Peyer's patch (tissue), 4 donors: Measurements from ENCODE around the gene MMP10. TPM values are rescaled to one million over a fixed set of nuclear protein-coding genes. Genes with fewer than 3 reads are reported as not detected.

ENCODE experiments used
- DNase-seq, 3 donors: peaks; one replicate each; pipeline ENCODE4 v3.0.0-alpha.2; 2017 to 2019
- H3K27ac ChIP-seq, 4 donors: fragments of 200-600 bp; sonication (generic); one replicate each; pipeline ENCODE4 v1.5.1; 2016 to 2019
- H3K27me3 ChIP-seq, 2 donors: fragments of 200-600 bp; sonication (generic); one replicate each; pipeline ENCODE4 v1.5.1; 2019
- H3K36me3 ChIP-seq, 3 donors: fragments of 200-600 bp; sonication (generic); one replicate each; pipeline ENCODE4 v1.5.1; 2016 to 2019
- H3K4me1 ChIP-seq, 4 donors: fragments of 200-600 bp; sonication (generic); one replicate each; pipeline ENCODE4 v1.5.1; 2016 to 2019
- H3K4me3 ChIP-seq, 4 donors: fragments of 200-600 bp; sonication (generic); 1 replicate in 3 of 4; 2 replicates in 1 of 4; pipeline ENCODE4 v1.5.1; 2016 to 2019; ENCODE audit warnings: mild to moderate bottlenecking in 1 of 4
- H3K9me3 ChIP-seq, 4 donors: fragments of 200-600 bp; sonication (generic); one replicate each; pipeline ENCODE4 v1.5.1; 2016 to 2019; ENCODE audit warnings: mild to moderate bottlenecking in 1 of 4
- CTCF ChIP-seq, 6 experiments: fragments of 450-650 bp in 4 of 6; fragments of 200-600 bp in 2 of 6; sonication (generic) in 1 of 6; IDR thresholded peaks; one replicate each; pipeline ENCODE4 v1.5.1; 2017 to 2019; ENCODE audit warnings: antibody characterized with exemption in 6 of 6, mild to moderate bottlenecking in 3 of 6, moderate library complexity in 1 of 6
- POLR2A ChIP-seq, 2 donors: fragments of 450-650 bp; IDR thresholded peaks; one replicate each; pipeline ENCODE4 v1.5.1; 2017; ENCODE audit warnings: antibody characterized with exemption in 2 of 2, mild to moderate bottlenecking in 2 of 2, moderate library complexity in 2 of 2
- total RNA-seq, 4 donors: library from RNA; depleted of rRNA; stranded (reverse); fragments of >200 nt; gene quantifications; one replicate each; pipeline ENCODE4 v1.1.0, GENCODE V29; 2016

The MMP10 gene
- total RNA-seq, 4 donors from 2014 or later: 0.54 TPM; not detected in 3

- no peaks in the 10 kb centered on the region for H3K36me3 ChIP-seq
- H3K9me3 ChIP-seq: no peaks in the 10 kb centered on the region
- no peaks in the 10 kb centered on the region for H3K27me3 ChIP-seq
- no peak for TF ChIP-seq CTCF (IDR thresholded peaks at IDR 0.05)
- no peak for TF ChIP-seq POLR2A (IDR thresholded peaks at IDR 0.05)
- H3K4me1 ChIP-seq: no peaks in the 10 kb centered on the region
- no peak overlapping the region for H3K4me3 ChIP-seq
- no peak for DNase-seq
- no peak overlapping the region for H3K27ac ChIP-seq
Observed at GRCh38 chr11:102783720-102784119, 3.3 kb upstream of the MMP10 start.

GRCh38 chr11:102783016-102783415 is 2.6 kb upstream of the MMP10 start:
- Histone ChIP-seq H3K27me3 (no peaks in the 10 kb centered on the region), H3K4me3 (no peak overlapping the region)

GRCh38 chr11:102781676-102782075 is 1.2 kb upstream of the MMP10 start:
- no peaks in the 10 kb centered on the region for H3K27me3 ChIP-seq
- no peak overlapping the region for H3K27ac ChIP-seq
- no peaks in the 10 kb centered on the region for H3K4me1 ChIP-seq
- no peak overlapping the region for H3K4me3 ChIP-seq
- no peak for DNase-seq
- TF ChIP-seq POLR2A (IDR thresholded peaks at IDR 0.05) (no peak), CTCF (IDR thresholded peaks at IDR 0.05) (no peak)
- no peaks in the 10 kb centered on the region for H3K36me3 ChIP-seq
- H3K9me3 ChIP-seq: no peaks in the 10 kb centered on the region

More at GRCh38 chr11:102783016-102783415, 2.6 kb upstream of the MMP10 start:
- DNase-seq: no peak
- no peak overlapping the region for H3K27ac ChIP-seq
- H3K4me1 ChIP-seq: no peaks in the 10 kb centered on the region
- H3K9me3 ChIP-seq: no peaks in the 10 kb centered on the region
- no peaks in the 10 kb centered on the region for H3K36me3 ChIP-seq
- TF ChIP-seq POLR2A (IDR thresholded peaks at IDR 0.05) (no peak), CTCF (IDR thresholded peaks at IDR 0.05) (no peak)

- Histone ChIP-seq H3K27me3 (no peaks in the 10 kb centered on the region), H3K4me1 (no peaks in the 10 kb centered on the region)
- TF ChIP-seq CTCF (IDR thresholded peaks at IDR 0.05) (no peak), POLR2A (IDR thresholded peaks at IDR 0.05) (no peak)
Observed at GRCh38 chr11:102776454-102776853, 4.0 kb downstream of the MMP10 start.

GRCh38 chr11:102773386-102773785 is 7.0 kb downstream of the MMP10 start:
- H3K4me1 ChIP-seq: no peaks in the 10 kb centered on the region
- H3K36me3 ChIP-seq: no peaks in the 10 kb centered on the region
- TF ChIP-seq POLR2A (IDR thresholded peaks at IDR 0.05): no peak
- TF ChIP-seq CTCF (IDR thresholded peaks at IDR 0.05): no peak
- no peak overlapping the region for H3K4me3 ChIP-seq
- H3K27ac ChIP-seq: no peak overlapping the region
- DNase-seq: no peak
- no peaks in the 10 kb centered on the region for H3K9me3 ChIP-seq
- no peaks in the 10 kb centered on the region for H3K27me3 ChIP-seq

More at GRCh38 chr11:102776454-102776853, 4.0 kb downstream of the MMP10 start:
- no peak for DNase-seq
- Histone ChIP-seq H3K9me3 (no peaks in the 10 kb centered on the region), H3K27ac (no peak overlapping the region), H3K36me3 (no peaks in the 10 kb centered on the region), H3K4me3 (no peak overlapping the region)

GRCh38 chr11:102771351-102771750 is 9.1 kb downstream of the MMP10 start:
- TF ChIP-seq CTCF (IDR thresholded peaks at IDR 0.05) (no peak), POLR2A (IDR thresholded peaks at IDR 0.05) (no peak)
- Histone ChIP-seq H3K27ac (no peak overlapping the region), H3K36me3 (no peaks in the 10 kb centered on the region), H3K9me3 (no peaks in the 10 kb centered on the region), H3K4me3 (no peak overlapping the region), H3K4me1 (no peaks in the 10 kb centered on the region), H3K27me3 (peaks cover 0 to 4% of the 10 kb centered on the region in 2 donors)
- no peak for DNase-seq
